ENCODE results near the gene SMAD3. TPM values are rescaled to one million over a fixed set of nuclear protein-coding genes. Genes with fewer than 3 reads are reported as not detected.

SMAD3 gene
- total and polyA plus RNA-seq, 10 of the 15 experiments (the other 5 are each of a cell fraction or from before 2014, with no cell fraction given): 5.6 to 43.2 (median 16.0) TPM

DNA sequence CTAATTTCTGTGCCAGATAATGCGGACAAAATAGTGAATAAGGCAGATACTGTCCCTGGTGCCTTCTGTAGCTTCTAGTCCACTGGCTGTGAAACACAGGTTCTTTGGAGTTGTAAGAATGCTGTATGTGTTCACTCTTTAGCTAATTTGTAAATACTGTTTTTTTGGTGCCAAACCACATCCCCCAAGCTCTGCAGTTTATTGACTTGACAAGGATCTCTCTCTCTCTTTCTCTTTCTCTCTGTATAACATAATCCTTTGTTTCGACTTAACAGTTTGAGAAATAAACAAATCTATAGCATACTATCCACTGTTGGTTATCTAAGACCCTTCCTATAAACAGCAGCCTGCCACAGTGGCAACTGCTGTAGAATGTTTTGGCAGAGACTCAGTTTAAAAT, 7.6 kb downstream of the SMAD3 start:
- Histone ChIP-seq H3K79me2 (ENCODE audit: control insufficient read depth, insufficient read depth, low read length) (peaks cover 91% of the 10 kb centered on the region), H3K27me3 (replicated peaks in 1 of 2; ENCODE audit: control insufficient read depth in 2 of 2, insufficient read depth in 2 of 2, low read length in 1 of 2) (no peaks in the 10 kb centered on the region), H3K27ac (ENCODE audit: control insufficient read depth, insufficient read depth) (no peak overlapping the region; the same call in 1 of the 2 replicates), H3K9me3 (replicated peaks; ENCODE audit: control insufficient read depth, insufficient read depth, low read length) (no peaks in the 10 kb centered on the region), H3K4me2 (ENCODE audit: control insufficient read depth, insufficient read depth) (0 out of 2 replicates have a peak overlapping the region, but pooled peaks have one; percentile 6), H3K4me3 (no peak overlapping the region), H4K20me1 (ENCODE audit: control insufficient read depth, insufficient read depth) (peaks cover 3% of the 10 kb centered on the region; the same call in 1 of the 2 replicates), H2AFZ (ENCODE audit: control insufficient read depth, low read depth, low read length) (no peak overlapping the region), H3K36me3 (ENCODE audit: control insufficient read depth in 2 of 2, insufficient read depth in 2 of 2, low read length in 1 of 2) (peaks cover 1 to 20% of the 10 kb centered on the region in 2 experiments; a peak in 1 of 4 replicates), H3K4me1 (ENCODE audit: control insufficient read depth, insufficient read depth, low read length) (peaks cover 72% of the 10 kb centered on the region), H3K9ac (ENCODE audit: control insufficient read depth, insufficient read depth, low read length) (no peak overlapping the region)
- TF ChIP-seq POLR2AphosphoS5 (IDR thresholded peaks at IDR 0.05; ENCODE audit: low read length) (peak; percentile 35; the same call in 1 of the 2 replicates), REST (IDR thresholded peaks at IDR 0.05; ENCODE audit: low read depth, low read length) (no peak)
- BruUV-seq (replicated peaks): no TSS peak
- RAD21 ChIA-PET (ENCODE audit: unreplicated experiment): interaction anchor here (1.5 to 8.4 kb wide), 3 partner anchors 9 to 167 kb away, joined by 4 to 215 read pairs (median 5); no protein-coding TSS in a partner anchor
- in situ Hi-C loops (cut with MboI): no loop called here
- 97% methylated on average over 2 of the region's 2 CpGs for WGBS (ENCODE audit: insufficient coverage, insufficient replicate concordance, low lambda C conversion rate, missing lambda C conversion rate)
- intact Hi-C loops (cut with micrococcal nuclease; ENCODE audit: unreplicated experiment): no loop called here
- FAIRE-seq: no peak
- CTCF ChIA-PET: interaction anchor here (0.7 to 1.6 kb wide), 6 partner anchors 8 to 168 kb away, joined by 3 to 8 read pairs (median 3); no protein-coding TSS in a partner anchor
- POLR2A ChIA-PET: interaction anchor here (1.8 kb wide), 1 partner anchor 21 kb away, joined by 3 read pairs; no protein-coding TSS in a partner anchor
- DNase-seq (ENCODE audit: low read depth, low spot score): no peak
- SMC1A ChIA-PET (ENCODE audit: uncharacterized antibody, unreplicated experiment): interaction anchor here (7.3 to 9.8 kb wide), 2 partner anchors 11 to 29 kb away, joined by 67 to 192 read pairs; no protein-coding TSS in a partner anchor
- no peak for ATAC-seq
